GM18907 (cell line): ENCODE results near the gene GPR108.

Experiments
- ATAC-seq: cut with Tn5 transposase; IDR thresholded peaks from one replicate; pipeline ENCODE4 v1.9.1; 2021; ENCODE audit warnings: mild to moderate bottlenecking, moderate library complexity; ENCODE audit not compliant: unreplicated experiment

Gene GPR108

GRCh38 chr19:6708346-6708745 is 29.0 kb downstream of the GPR108 start:
- ATAC-seq: no peak

GRCh38 chr19:6707658-6708018 is 29.7 kb downstream of the GPR108 start:
- no peak for ATAC-seq

- no peak for ATAC-seq
These were observed 30.2 kb downstream of the GPR108 start for GRCh38 chr19:6707011-6707657.

- ATAC-seq: no peak
These were observed 30.8 kb downstream of the GPR108 start for GRCh38 chr19:6706633-6706958.

GRCh38 chr19:6705931-6706632 is 31.3 kb downstream of the GPR108 start:
- ATAC-seq: no peak

- ATAC-seq: no peak
These were observed 36.6 kb downstream of the GPR108 start for GRCh38 chr19:6700586-6701316.

- ATAC-seq: no peak
These were observed 37.4 kb downstream of the GPR108 start for GRCh38 chr19:6699935-6700334.

- ATAC-seq: no peak
These were observed 40.1 kb downstream of the GPR108 start for GRCh38 chr19:6697291-6697690.

- ATAC-seq: no peak
These were observed 41.0 kb downstream of the GPR108 start for GRCh38 chr19:6696239-6696820.

GRCh38 chr19:6694147-6694815 is 43.1 kb downstream of the GPR108 start:
- no peak for ATAC-seq

GRCh38 chr19:6693681-6694080 is 43.7 kb downstream of the GPR108 start:
- no peak for ATAC-seq

- no peak for ATAC-seq
These were observed 44.3 kb downstream of the GPR108 start for GRCh38 chr19:6693056-6693471.

- no peak for ATAC-seq
These were observed 45.4 kb downstream of the GPR108 start for GRCh38 chr19:6692027-6692426.

GRCh38 chr19:6691342-6691741 is 46.0 kb downstream of the GPR108 start:
- ATAC-seq: no peak

GRCh38 chr19:6690160-6690885 is 47.1 kb downstream of the GPR108 start:
- no peak for ATAC-seq

- no peak for ATAC-seq
These were observed 50.3 kb downstream of the GPR108 start for GRCh38 chr19:6687114-6687513.

GRCh38 chr19:6686628-6686975 is 50.8 kb downstream of the GPR108 start:
- no peak for ATAC-seq

GRCh38 chr19:6685962-6686627 is 51.3 kb downstream of the GPR108 start:
- ATAC-seq: no peak

- no peak for ATAC-seq
These were observed 51.9 kb downstream of the GPR108 start for GRCh38 chr19:6685482-6685881.

GRCh38 chr19:6683971-6684370 is 53.4 kb downstream of the GPR108 start:
- no peak for ATAC-seq
